ENCODE results near the gene FNBP1.

- TF ChIP-seq POLR2A (IDR thresholded peaks at IDR 0.05) (no peak), CTCF (IDR thresholded peaks at IDR 0.05) (no peak)
These were observed 19.8 kb upstream of the FNBP1 start for GRCh38 chr9:130062750-130063149.

All from lower leg skin (tissue), 3 donors.